Panc1 (cell line): ENCODE data around the gene A2ML1.
"Not testable (repeated sequence)": the region's sequence is repeated elsewhere in the genome, so short reads cannot be mapped to it uniquely, and the experiment has no call there.

Source experiments
- CTCF ChIP-seq: fragments of 450-650 bp; IDR thresholded peaks from 2 replicates; pipeline ENCODE4 v1.5.1; 2017; ENCODE audit warnings: mild to moderate bottlenecking
- POLR2AphosphoS5 ChIP-seq: IDR thresholded peaks from 2 replicates; pipeline ENCODE4 v1.6.1; 2012; ENCODE audit warnings: mild to moderate bottlenecking, low read depth, low read length, moderate library complexity

- TF ChIP-seq CTCF, POLR2AphosphoS5: not testable (repeated sequence)
Observed at GRCh38 chr12:8805487-8805886, 16.9 kb upstream of the A2ML1 start.
